Measurements from ENCODE around the gene DNMT3A. TPM values are rescaled to one million over a fixed set of nuclear protein-coding genes. Genes with fewer than 3 reads are reported as not detected.
A peak's percentile ranks its signal among the peaks of the same experiment; 100 is the strongest.

The DNMT3A gene
- total and polyA plus RNA-seq, 2 experiments from 2014 or later, result 47.2 to 80.4 TPM

- Mint-ChIP-seq H3K36me3 (ENCODE audit: low read depth) (no peaks in the 10 kb centered on the region), H3K27ac (no peak overlapping the region), H3K9me3 (no peaks in the 10 kb centered on the region), H3K4me3 (peak overlapping the region; percentile 73), H3K27me3 (ENCODE audit: insufficient read depth, low read depth, poor library complexity) (peaks cover 9% of the 10 kb centered on the region), H3K4me1 (no peaks in the 10 kb centered on the region; the same call in 2 of the 3 replicates)
- H2AFZ ChIP-seq, result peak overlapping the region; percentile 97
- no peaks in the 10 kb centered on the region for H3K9me2 ChIP-seq (ENCODE audit: insufficient read depth)
- peak overlapping the region; percentile 69; the same call in 1 of the 2 replicates for H3K27ac ChIP-seq (ENCODE audit: low read depth)
- H3K4me2 ChIP-seq, result peak overlapping the region; percentile 88
- peaks cover 3% of the 10 kb centered on the region; the same call in 1 of the 2 replicates for H3K4me1 ChIP-seq (ENCODE audit: insufficient read depth)
- H3K36me3 ChIP-seq (ENCODE audit: insufficient read depth), result no peaks in the 10 kb centered on the region
- peak; percentile 87 for ATAC-seq
- peak; percentile 94 for DNase-seq (ENCODE audit: low spot score)
- no peaks in the 10 kb centered on the region for H3K27me3 ChIP-seq (ENCODE audit: insufficient read depth)
- H3K79me2 ChIP-seq (replicated peaks; ENCODE audit: insufficient read depth), result no peaks in the 10 kb centered on the region
- peaks cover 5% of the 10 kb centered on the region; the same call in 1 of the 2 replicates for H3F3A ChIP-seq (replicated peaks; ENCODE audit: low read depth)
- no peak for TF ChIP-seq ZNF114 (CRISPR knock-in tag; IDR thresholded peaks at IDR 0.05)
- peak; percentile 38; the same call in 1 of the 2 replicates for TF ChIP-seq CREB1 (CRISPR knock-in tag; IDR thresholded peaks at IDR 0.05; ENCODE audit: low read depth)
- no peak for TF ChIP-seq ZNF331 (CRISPR knock-in tag; IDR thresholded peaks at IDR 0.05; ENCODE audit: low read depth)
- TF ChIP-seq CTCF (conservative IDR thresholded peaks at IDR 0.05; ENCODE audit: low read depth in 2 of 2), result no peak
- no peak for TF ChIP-seq REST (IDR thresholded peaks at IDR 0.05; ENCODE audit: unreplicated experiment)
- no peak for TF ChIP-seq STAT1 (IDR thresholded peaks at IDR 0.05; ENCODE audit: unreplicated experiment)
- TF ChIP-seq ETS1 (IDR thresholded peaks at IDR 0.05), result no peak
- no peak for TF ChIP-seq ZNF462 (CRISPR knock-in tag; IDR thresholded peaks at IDR 0.05)
- TF ChIP-seq POLR2AphosphoS5 (IDR thresholded peaks at IDR 0.05; ENCODE audit: low read depth), result peak; percentile 80
- no peaks in the 10 kb centered on the region for H4K20me1 ChIP-seq (replicated peaks; ENCODE audit: insufficient read depth)
- H3K4me3 ChIP-seq, result peak overlapping the region; percentile 76
Observed at GRCh38 chr2:25215948-25216679, 125.6 kb downstream of the DNMT3A start.

All from GM23338 (cell line).